GM06990 (cell line): ENCODE results near the gene PIKFYVE.
"Not testable (repeated sequence)": the region's sequence is repeated elsewhere in the genome, so short reads cannot be mapped to it uniquely, and the experiment has no call there.

Experiments
- DNase-seq: peaks from one replicate; pipeline ENCODE4 v3.0.0-alpha.2; 2011; ENCODE audit not compliant: insufficient read length; ENCODE audit errors: extremely low read depth
- H3K27me3 ChIP-seq: replicated peaks from 2 replicates; pipeline ENCODE4 v1.6.0; 2011; ENCODE audit warnings: low read length; ENCODE audit not compliant: control insufficient read depth, insufficient read depth
- H3K36me3 ChIP-seq: 2 replicates; pipeline ENCODE4 v1.5.1; 2011; ENCODE audit warnings: low read length; ENCODE audit not compliant: control insufficient read depth, insufficient read depth
- H3K4me3 ChIP-seq: replicated peaks from 2 replicates; pipeline ENCODE4 v1.5.1; 2011; ENCODE audit warnings: low read depth, mild to moderate bottlenecking, control low read depth, low read length
- TF ChIP-seq, protein P1 (sequence below): IDR thresholded peaks from 2 replicates; pipeline ENCODE4 v1.5.1; 2011; ENCODE audit warnings: low read length, control low read depth, mild to moderate bottlenecking, inconsistent platforms; ENCODE audit not compliant: insufficient read depth, poor library complexity, severe bottlenecking

The PIKFYVE gene

DNA sequence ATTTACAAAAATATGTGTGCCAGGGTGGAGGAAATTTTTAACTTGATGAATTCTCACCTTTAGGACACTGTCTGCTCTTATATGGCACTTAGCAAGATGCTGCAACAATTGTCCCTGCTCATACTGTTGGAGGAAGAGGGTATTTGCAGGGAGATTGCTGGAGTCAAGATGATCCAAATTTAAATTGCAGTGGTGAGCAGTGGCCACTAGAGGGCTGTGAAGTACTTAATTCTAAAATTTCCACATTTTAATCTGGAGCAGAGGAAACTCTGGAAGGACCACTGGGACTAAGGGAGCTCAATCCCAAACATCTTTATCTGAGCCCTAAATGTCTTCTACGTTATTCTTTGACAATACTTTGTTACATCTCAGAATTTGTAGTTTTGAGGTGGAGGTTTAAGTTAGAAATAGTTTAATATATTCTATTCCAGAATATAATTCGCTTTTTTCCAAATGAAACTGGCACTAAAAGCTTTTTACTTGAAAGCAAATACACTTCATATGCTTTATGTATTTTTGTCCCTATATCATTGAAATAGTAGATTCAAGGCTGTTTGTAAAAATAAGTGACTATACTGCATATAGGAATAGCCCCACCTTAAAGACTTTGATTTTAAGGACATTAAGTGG is 107.5 kb downstream of the PIKFYVE start:
- Histone ChIP-seq H3K27me3 (peaks cover 1% of the 10 kb centered on the region; the same call in 1 of the 2 replicates), H3K36me3 (no peaks in the 10 kb centered on the region), H3K4me3 (no peak overlapping the region)
- TF ChIP-seq, protein P1, sequence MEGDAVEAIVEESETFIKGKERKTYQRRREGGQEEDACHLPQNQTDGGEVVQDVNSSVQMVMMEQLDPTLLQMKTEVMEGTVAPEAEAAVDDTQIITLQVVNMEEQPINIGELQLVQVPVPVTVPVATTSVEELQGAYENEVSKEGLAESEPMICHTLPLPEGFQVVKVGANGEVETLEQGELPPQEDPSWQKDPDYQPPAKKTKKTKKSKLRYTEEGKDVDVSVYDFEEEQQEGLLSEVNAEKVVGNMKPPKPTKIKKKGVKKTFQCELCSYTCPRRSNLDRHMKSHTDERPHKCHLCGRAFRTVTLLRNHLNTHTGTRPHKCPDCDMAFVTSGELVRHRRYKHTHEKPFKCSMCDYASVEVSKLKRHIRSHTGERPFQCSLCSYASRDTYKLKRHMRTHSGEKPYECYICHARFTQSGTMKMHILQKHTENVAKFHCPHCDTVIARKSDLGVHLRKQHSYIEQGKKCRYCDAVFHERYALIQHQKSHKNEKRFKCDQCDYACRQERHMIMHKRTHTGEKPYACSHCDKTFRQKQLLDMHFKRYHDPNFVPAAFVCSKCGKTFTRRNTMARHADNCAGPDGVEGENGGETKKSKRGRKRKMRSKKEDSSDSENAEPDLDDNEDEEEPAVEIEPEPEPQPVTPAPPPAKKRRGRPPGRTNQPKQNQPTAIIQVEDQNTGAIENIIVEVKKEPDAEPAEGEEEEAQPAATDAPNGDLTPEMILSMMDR, result peak; percentile 76
- no peak for DNase-seq

DNA sequence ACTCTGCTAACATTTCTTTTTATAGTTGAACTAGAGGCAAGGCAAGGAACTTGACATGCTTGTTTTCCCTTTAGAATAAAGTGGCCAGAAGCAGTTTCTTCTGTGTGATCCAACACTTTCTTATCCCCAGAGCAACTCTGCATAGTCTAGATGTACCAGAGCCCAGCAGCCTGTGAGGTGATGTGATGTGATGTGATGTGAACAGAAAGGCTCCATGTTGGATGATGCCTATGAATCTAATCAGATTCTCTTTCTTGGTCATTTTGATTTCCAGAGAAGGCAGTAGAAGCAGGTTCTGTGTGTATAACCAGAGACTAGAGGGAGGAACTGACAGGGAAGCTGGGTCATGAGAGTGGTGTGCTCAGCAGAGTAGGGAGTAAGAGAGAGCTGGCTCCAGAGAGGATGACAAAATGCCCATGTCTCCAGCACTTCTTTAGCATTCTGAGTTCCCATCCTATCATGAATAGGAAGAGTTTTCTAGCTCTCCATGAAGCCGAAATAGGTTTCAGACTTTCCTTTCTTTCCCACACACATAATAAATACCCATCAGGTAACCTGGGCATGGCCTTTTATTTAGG is 109.5 kb downstream of the PIKFYVE start:
- TF ChIP-seq, protein P1, result no peak
- Histone ChIP-seq H3K27me3 (peaks cover 1% of the 10 kb centered on the region; the same call in 1 of the 2 replicates), H3K36me3 (no peaks in the 10 kb centered on the region), H3K4me3 (no peak overlapping the region)
- DNase-seq, result no peak

DNA sequence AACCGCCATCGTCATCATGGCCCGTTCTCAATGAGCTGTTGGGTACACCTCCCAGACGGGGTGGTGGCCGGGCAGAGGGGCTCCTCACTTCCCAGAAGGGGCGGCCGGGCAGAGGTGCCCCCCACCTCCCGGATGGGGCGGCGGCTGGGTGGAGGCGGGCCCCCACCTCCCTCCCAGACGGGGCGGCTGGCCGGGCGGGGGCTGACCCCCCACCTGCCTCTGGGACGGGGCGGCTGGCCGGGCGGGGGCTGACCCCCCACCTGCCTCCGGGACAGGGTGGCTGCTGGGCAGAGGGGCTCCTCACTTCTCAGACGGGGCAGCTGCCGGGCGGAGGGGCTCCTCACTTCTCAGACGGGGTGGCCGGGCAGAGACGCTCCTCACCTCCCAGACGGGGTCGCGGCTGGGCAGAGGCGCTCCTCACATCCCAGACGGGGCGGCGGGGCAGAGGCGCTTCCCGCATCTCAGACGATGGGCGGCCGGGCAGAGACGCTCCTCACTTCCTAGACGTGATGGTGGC is 111.3 kb downstream of the PIKFYVE start:
- not testable (repeated sequence) for H3K27me3 ChIP-seq, H3K36me3 ChIP-seq, DNase-seq, H3K4me3 ChIP-seq

DNA sequence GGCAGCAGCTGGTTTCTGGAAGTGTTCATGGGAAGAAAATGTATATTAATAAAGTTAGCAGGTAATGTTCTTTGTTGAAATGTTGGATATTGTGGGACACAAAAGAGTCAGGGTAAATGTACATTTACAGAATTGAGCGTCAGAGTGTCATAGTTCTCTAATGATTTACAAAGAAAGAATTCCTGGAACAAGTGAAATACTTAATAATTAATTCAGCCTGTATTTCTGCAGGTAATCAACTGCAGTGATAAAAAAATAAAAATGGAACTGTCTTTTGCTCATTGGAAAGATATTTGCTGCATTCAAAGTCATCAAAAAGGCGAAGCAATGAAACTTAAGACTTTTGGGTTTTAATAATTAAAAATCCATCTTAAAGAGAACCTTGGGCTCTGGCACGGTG is 113.1 kb downstream of the PIKFYVE start:
- TF ChIP-seq, protein P1, result no peak
- Histone ChIP-seq H3K27me3 (peaks cover 1% of the 10 kb centered on the region; the same call in 1 of the 2 replicates), H3K36me3 (no peaks in the 10 kb centered on the region), H3K4me3 (no peak overlapping the region)
- no peak for DNase-seq

DNA sequence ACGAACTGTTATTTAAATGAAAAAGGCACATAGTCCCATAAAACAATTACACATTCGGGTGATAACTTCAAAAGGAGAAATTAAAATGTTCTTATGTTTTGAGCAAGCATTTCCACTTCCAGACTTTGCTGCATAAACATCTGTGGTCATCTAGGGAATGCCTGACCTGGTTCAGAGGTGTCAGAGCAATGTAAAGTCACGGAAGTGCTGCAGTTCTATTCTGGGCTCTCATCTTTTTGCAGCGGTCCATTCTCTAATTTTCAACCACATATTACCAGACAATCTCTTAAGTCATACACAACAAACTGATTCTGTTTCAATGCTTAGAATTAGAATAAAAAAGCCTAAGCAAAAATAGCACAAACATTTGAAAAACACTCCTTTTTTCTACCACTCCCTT is 118.6 kb downstream of the PIKFYVE start:
- Histone ChIP-seq H3K27me3 (no peaks in the 10 kb centered on the region; the same call in 1 of the 2 replicates), H3K36me3 (no peaks in the 10 kb centered on the region), H3K4me3 (no peak overlapping the region)
- TF ChIP-seq, protein P1, result no peak
- DNase-seq, result no peak

DNA sequence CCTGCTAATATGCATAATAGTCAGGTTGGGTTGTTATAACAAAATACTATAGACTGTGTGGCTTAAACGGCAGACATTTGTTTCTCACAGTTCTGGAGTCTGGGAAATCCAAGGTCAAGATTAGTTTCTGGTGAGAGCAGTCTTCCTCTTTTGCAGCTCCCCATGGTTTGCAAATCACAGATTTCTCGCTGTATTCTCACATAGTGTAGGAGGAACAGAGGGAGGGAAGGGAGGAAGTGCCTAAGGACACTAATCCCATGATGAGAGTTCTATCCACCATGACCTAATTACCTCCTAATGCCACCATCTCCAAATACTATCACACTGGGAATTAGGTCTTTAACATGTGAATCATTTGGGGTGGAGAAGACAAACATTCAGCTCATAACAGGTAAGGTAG is 120.5 kb downstream of the PIKFYVE start:
- H3K36me3 ChIP-seq, result no peaks in the 10 kb centered on the region
- no peaks in the 10 kb centered on the region; the same call in 1 of the 2 replicates for H3K27me3 ChIP-seq
- TF ChIP-seq, protein P1, result no peak
- DNase-seq, result no peak
- no peak overlapping the region for H3K4me3 ChIP-seq
